PC-9 (cell line): ENCODE measurements around the gene FNIP1. TPM values are rescaled to one million over a fixed set of nuclear protein-coding genes. Genes with fewer than 3 reads are reported as not detected.

Source experiments
- BruUV-seq: library from RNA; stranded (reverse); fragments of 400-500 nt; replicated peaks from 2 replicates; lab custom pipeline; 2021; lab: Mats Ljungman, UMichigan
- CTCF ChIA-PET: fragments of 300-600 bp; sonication (Branson Sonifier 250); formaldehyde crosslinking; loops from one replicate; lab custom pipeline; 2022; ENCODE audit warnings: antibody characterized with exemption; lab: Charles Lee
- POLR2A ChIA-PET: fragments of 300-600 bp; sonication (Branson Sonifier 250); formaldehyde crosslinking; loops from one replicate; lab custom pipeline; 2022; ENCODE audit warnings: antibody characterized with exemption; ENCODE audit not compliant: unreplicated experiment; lab: Charles Lee
- DNase-seq, 2 experiments: peaks; one replicate each; pipeline versions ENCODE4 v3.0.0 to v3.0.0-alpha.2; 2015 to 2022; ENCODE audit warnings: mixed read lengths in 1 of 2
- H2AFZ ChIP-seq: fragments of 200-600 bp; sonication (generic); 2 replicates; pipeline ENCODE4 v1.8.1; 2017; ENCODE audit warnings: antibody characterized with exemption
- H3F3A ChIP-seq: fragments of 200-600 bp; sonication (generic); 2 replicates; pipeline ENCODE4 v1.8.1; 2017; ENCODE audit warnings: antibody characterized with exemption, mild to moderate bottlenecking, low read depth; ENCODE audit not compliant: insufficient read depth
- H3K27ac ChIP-seq: fragments of 200-600 bp; sonication (generic); 2 replicates; pipeline ENCODE4 v1.6.1; 2016; ENCODE audit warnings: mixed run types
- H3K27me3 ChIP-seq: fragments of 200-600 bp; sonication (generic); 2 replicates; pipeline ENCODE4 v1.6.1; 2016; ENCODE audit warnings: low read depth, mixed run types; ENCODE audit not compliant: insufficient read depth
- H3K36me3 ChIP-seq: fragments of 200-600 bp; sonication (generic); 2 replicates; pipeline ENCODE4 v1.6.1; 2016; ENCODE audit warnings: low read depth, mixed run types
- H3K4me1 ChIP-seq: fragments of 200-600 bp; sonication (generic); replicated peaks from 2 replicates; pipeline ENCODE4 v1.6.1; 2016; ENCODE audit warnings: mixed run types; ENCODE audit not compliant: insufficient read depth
- H3K4me2 ChIP-seq: fragments of 200-600 bp; sonication (generic); 2 replicates; pipeline ENCODE4 v1.6.1; 2017; ENCODE audit warnings: mixed run types
- H3K4me3 ChIP-seq: fragments of 200-600 bp; sonication (generic); 2 replicates; pipeline ENCODE4 v1.6.1; 2016; ENCODE audit warnings: mixed run types
- H3K79me2 ChIP-seq: fragments of 200-600 bp; sonication (generic); 2 replicates; pipeline ENCODE4 v1.6.1; 2017; ENCODE audit warnings: low read depth, mixed run types
- H3K9me2 ChIP-seq: fragments of 200-600 bp; sonication (generic); 2 replicates; pipeline ENCODE4 v1.8.1; 2017; ENCODE audit warnings: mild to moderate bottlenecking; ENCODE audit not compliant: insufficient read depth
- H3K9me3 ChIP-seq: fragments of 200-600 bp; sonication (generic); 2 replicates; pipeline ENCODE4 v1.8.1; 2016; ENCODE audit warnings: low read depth; ENCODE audit not compliant: insufficient read depth
- H4K20me1 ChIP-seq: fragments of 200-600 bp; sonication (generic); 2 replicates; pipeline ENCODE4 v1.8.1; 2017; ENCODE audit not compliant: insufficient read depth
- EZH2 ChIP-seq: fragments of 200-600 bp; sonication (generic); IDR thresholded peaks from 2 replicates; pipeline ENCODE4 v1.8.0; 2017; ENCODE audit warnings: antibody characterized with exemption, low read depth
- intact Hi-C: fragments of 100-400 bp; cut with micrococcal nuclease; formaldehyde crosslinking; loops from one replicate; pipeline ENCODE4 v1.10.0; 2022; ENCODE audit not compliant: unreplicated experiment
- total RNA-seq: library from RNA; stranded (reverse); gene quantifications from 2 replicates; pipeline ENCODE4 v1.2.3, GENCODE V29; 2021
- TF ChIP-seq, protein P1 (sequence below): fragments of 200-600 bp; sonication (generic); conservative IDR thresholded peaks from 2 replicates; pipeline ENCODE4 v1.6.1; 2017; ENCODE audit warnings: mixed run types, antibody characterized with exemption, mild to moderate bottlenecking, moderate library complexity

Gene FNIP1
- total RNA-seq, 1 experiment from 2014 or later = 23.5 TPM

DNA sequence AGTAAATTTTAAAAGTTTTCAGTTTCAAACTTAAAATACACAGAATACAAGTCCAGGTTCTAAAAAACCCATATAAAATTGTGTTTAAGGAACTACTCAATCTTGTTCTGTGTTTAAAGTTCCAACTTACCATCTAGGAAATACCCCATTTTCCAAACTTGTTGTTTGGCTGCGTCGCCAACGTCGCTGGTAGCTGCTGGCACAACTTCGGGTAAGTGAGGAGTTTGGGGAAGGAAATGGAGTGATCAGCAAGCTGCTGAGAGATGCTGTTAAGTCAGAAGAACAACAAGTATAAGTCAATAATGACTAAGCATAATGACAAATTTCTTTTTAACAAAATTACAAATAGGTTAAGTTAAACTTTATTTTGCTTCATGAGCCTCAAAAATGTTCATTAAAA is 90.5 kb downstream of the FNIP1 start:
- intact Hi-C loops = no loop called here
- no peaks in the 10 kb centered on the region for H3K9me3 ChIP-seq
- POLR2A ChIA-PET = interaction anchor here (0.6 kb wide), 1 partner anchor 493 kb away, joined by 5 read pairs; no protein-coding TSS in a partner anchor
- no peak overlapping the region for H2AFZ ChIP-seq
- no peaks in the 10 kb centered on the region; the same call in 1 of the 2 replicates for H4K20me1 ChIP-seq
- H3K4me1 ChIP-seq = no peaks in the 10 kb centered on the region
- no peak overlapping the region for H3K4me3 ChIP-seq
- no peaks in the 10 kb centered on the region for H3K9me2 ChIP-seq
- CTCF ChIA-PET = no interaction called here
- peaks cover 43% of the 10 kb centered on the region for H3K36me3 ChIP-seq
- H3K4me2 ChIP-seq = no peak overlapping the region
- no peaks in the 10 kb centered on the region for H3F3A ChIP-seq
- H3K79me2 ChIP-seq = no peaks in the 10 kb centered on the region
- TF ChIP-seq, protein P1, sequence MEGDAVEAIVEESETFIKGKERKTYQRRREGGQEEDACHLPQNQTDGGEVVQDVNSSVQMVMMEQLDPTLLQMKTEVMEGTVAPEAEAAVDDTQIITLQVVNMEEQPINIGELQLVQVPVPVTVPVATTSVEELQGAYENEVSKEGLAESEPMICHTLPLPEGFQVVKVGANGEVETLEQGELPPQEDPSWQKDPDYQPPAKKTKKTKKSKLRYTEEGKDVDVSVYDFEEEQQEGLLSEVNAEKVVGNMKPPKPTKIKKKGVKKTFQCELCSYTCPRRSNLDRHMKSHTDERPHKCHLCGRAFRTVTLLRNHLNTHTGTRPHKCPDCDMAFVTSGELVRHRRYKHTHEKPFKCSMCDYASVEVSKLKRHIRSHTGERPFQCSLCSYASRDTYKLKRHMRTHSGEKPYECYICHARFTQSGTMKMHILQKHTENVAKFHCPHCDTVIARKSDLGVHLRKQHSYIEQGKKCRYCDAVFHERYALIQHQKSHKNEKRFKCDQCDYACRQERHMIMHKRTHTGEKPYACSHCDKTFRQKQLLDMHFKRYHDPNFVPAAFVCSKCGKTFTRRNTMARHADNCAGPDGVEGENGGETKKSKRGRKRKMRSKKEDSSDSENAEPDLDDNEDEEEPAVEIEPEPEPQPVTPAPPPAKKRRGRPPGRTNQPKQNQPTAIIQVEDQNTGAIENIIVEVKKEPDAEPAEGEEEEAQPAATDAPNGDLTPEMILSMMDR = no peak
- no peak for TF ChIP-seq EZH2
- no peaks in the 10 kb centered on the region for H3K27me3 ChIP-seq
- no peak for DNase-seq
- no peak overlapping the region for H3K27ac ChIP-seq
- BruUV-seq = no TSS peak

DNA sequence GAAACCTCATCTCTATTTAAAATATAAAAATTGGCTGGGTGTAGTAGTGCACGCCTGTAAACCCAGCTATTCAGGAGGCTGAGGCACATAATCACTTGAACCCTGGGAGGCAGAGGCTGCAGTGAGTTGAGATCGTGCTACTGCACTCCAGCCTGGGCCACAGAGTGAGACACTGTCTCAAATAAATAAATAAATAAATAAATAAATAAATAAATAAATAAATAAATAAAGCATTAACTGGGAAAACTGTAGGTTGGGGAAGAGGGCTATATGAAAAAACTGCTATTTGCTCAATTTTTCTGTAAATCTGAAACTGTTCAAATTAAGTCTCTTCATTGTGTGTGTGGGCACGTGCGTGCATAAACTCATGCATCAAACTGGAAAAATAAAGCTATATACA is 101.9 kb downstream of the FNIP1 start:
- intact Hi-C loops = no loop called here
- Histone ChIP-seq H3K9me2 (no peaks in the 10 kb centered on the region), H3F3A (no peaks in the 10 kb centered on the region), H3K4me2 (no peak overlapping the region), H3K4me1 (no peaks in the 10 kb centered on the region), H3K4me3 (no peak overlapping the region), H2AFZ (no peak overlapping the region), H3K27me3 (no peaks in the 10 kb centered on the region), H4K20me1 (no peaks in the 10 kb centered on the region; the same call in 1 of the 2 replicates), H3K36me3 (peaks cover 18% of the 10 kb centered on the region; the same call in 1 of the 2 replicates), H3K79me2 (0 out of 2 replicates have a peak, but pooled peaks cover 3% of the 10 kb centered on the region), H3K9me3 (no peaks in the 10 kb centered on the region), H3K27ac (no peak overlapping the region)
- ChIA-PET POLR2A (no interaction called here), CTCF (no interaction called here)
- BruUV-seq = no TSS peak
- no peak for DNase-seq
- TF ChIP-seq EZH2 = no peak
- TF ChIP-seq, protein P1 = no peak

DNA sequence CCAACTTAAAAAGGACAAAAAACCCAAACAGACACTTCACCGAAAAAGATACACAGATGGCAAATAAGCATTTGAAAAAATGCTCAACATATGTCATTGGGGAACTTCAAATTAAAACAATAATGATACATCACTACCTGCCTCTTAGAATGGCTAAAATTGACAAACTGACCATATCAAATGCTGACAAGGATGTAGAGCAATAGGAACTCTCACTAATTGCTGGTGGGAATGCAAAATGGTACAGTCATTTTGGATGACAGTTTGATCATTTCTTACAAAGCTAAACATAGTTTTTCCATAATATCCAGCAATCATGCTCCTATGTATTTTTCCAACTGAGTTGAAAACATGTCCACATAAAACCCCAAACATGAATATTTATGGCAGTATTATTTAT is 102.9 kb downstream of the FNIP1 start:
- Histone ChIP-seq H3K27me3 (no peaks in the 10 kb centered on the region), H3K9me3 (no peaks in the 10 kb centered on the region), H3K79me2 (0 out of 2 replicates have a peak, but pooled peaks cover 3% of the 10 kb centered on the region), H3K4me2 (no peak overlapping the region), H2AFZ (no peak overlapping the region), H3K4me3 (no peak overlapping the region), H3K36me3 (peaks cover 18% of the 10 kb centered on the region; the same call in 1 of the 2 replicates), H4K20me1 (no peaks in the 10 kb centered on the region; the same call in 1 of the 2 replicates), H3K9me2 (no peaks in the 10 kb centered on the region), H3K27ac (no peak overlapping the region), H3F3A (0 out of 2 replicates have a peak, but pooled peaks cover 4% of the 10 kb centered on the region), H3K4me1 (no peaks in the 10 kb centered on the region)
- intact Hi-C loops = no loop called here
- DNase-seq = no peak
- TF ChIP-seq, protein P1 = no peak
- TF ChIP-seq EZH2 = no peak
- ChIA-PET CTCF (no interaction called here), POLR2A (interaction anchor here (0.6 kb wide), 1 partner anchor 103 kb away, joined by 7 read pairs; no protein-coding TSS in a partner anchor)
- BruUV-seq = no TSS peak
